Natural killer cell (primary cell): ENCODE data around the gene RBM38. TPM values are rescaled to one million over a fixed set of nuclear protein-coding genes. Genes with fewer than 3 reads are reported as not detected.

Experiments used
- ATAC-seq, 3 donors: fragments of 150-1000 bp in 2 of 3; fragments of 200-7000 bp in 1 of 3; cut with Tn5 transposase; 1 replicate in 1 of 3; 2 replicates in 2 of 3; pipeline ENCODE4 v1.10.0; 2021; ENCODE audit warnings: mild to moderate bottlenecking in 2 of 3, moderate library complexity in 2 of 3
- DNase-seq, 2 donors: peaks; one replicate each; pipeline versions ENCODE4 v3.0.0 to v3.0.0-alpha.2; 2013 to 2021; ENCODE audit warnings: mixed read lengths in 1 of 2
- H3K27ac ChIP-seq: one replicate; pipeline ENCODE4 v1.5.1; 2013; ENCODE audit warnings: mild to moderate bottlenecking, low read length
- H3K27me3 ChIP-seq: one replicate; pipeline ENCODE4 v1.6.1; 2013; ENCODE audit warnings: low read length; ENCODE audit not compliant: control insufficient read depth, insufficient read depth
- H3K36me3 ChIP-seq: one replicate; pipeline ENCODE4 v1.6.1; 2013; ENCODE audit warnings: low read length; ENCODE audit not compliant: control insufficient read depth, insufficient read depth
- H3K4me1 ChIP-seq: one replicate; pipeline ENCODE4 v1.6.1; 2013; ENCODE audit warnings: low read length; ENCODE audit not compliant: control insufficient read depth, insufficient read depth
- H3K4me3 ChIP-seq: one replicate; pipeline ENCODE4 v1.5.1; 2013; ENCODE audit warnings: low read length
- H3K9me3 ChIP-seq: one replicate; pipeline ENCODE4 v1.6.1; 2013; ENCODE audit warnings: low read length; ENCODE audit not compliant: control insufficient read depth, insufficient read depth
- H3K27ac Mint-ChIP-seq, 2 donors: one replicate each; pipeline ENCODE4 v1.8.0; 2022; ENCODE audit warnings: mild to moderate bottlenecking in 2 of 2, mixed read lengths in 2 of 2, moderate library complexity in 1 of 2
- H3K27me3 Mint-ChIP-seq, 2 donors: one replicate each; pipeline ENCODE4 v1.8.0; 2022; ENCODE audit warnings: low read depth in 2 of 2, mixed read lengths in 2 of 2
- H3K36me3 Mint-ChIP-seq: one replicate; pipeline ENCODE4 v1.8.0; 2022; ENCODE audit warnings: mixed read lengths
- H3K4me1 Mint-ChIP-seq, 2 donors: one replicate each; pipeline ENCODE4 v1.8.0; 2022; ENCODE audit warnings: mixed read lengths in 2 of 2
- H3K4me3 Mint-ChIP-seq: one replicate; pipeline ENCODE4 v1.8.0; 2022; ENCODE audit warnings: mild to moderate bottlenecking, moderate library complexity, mixed read lengths
- H3K9me3 Mint-ChIP-seq, 2 donors: one replicate each; pipeline ENCODE4 v1.8.0; 2022; ENCODE audit warnings: mixed read lengths in 2 of 2
- WGBS: methylation state at CpG from one replicate; pipeline ENCODE4 v1.1.7; 2013; ENCODE audit warnings: missing lambda C conversion rate; ENCODE audit not compliant: insufficient coverage; 5-methylcytosine and 5-hydroxymethylcytosine counted together
- intact Hi-C: fragments of 100-400 bp; cut with micrococcal nuclease; formaldehyde crosslinking; loops from one replicate; pipeline ENCODE4 v1.14.2; 2022
- total RNA-seq, 4 donors: library from RNA; stranded (reverse); fragments of 120-200 nt in 1 of 4; gene quantifications; one replicate each; pipeline versions ENCODE4 v1.2.3 to v1.2.4, GENCODE V29; 2013 to 2022
- TF ChIP-seq, protein P1 (sequence below): fragments of 200-600 bp; IDR thresholded peaks from one replicate; pipeline ENCODE4 v1.8.0; 2022; ENCODE audit warnings: antibody characterized with exemption

Gene RBM38
- total RNA-seq, 3 donors from 2014 or later (not counting 1 experiment from before 2014, with no cell fraction given) = 217 to 392 (median 264) TPM

DNA sequence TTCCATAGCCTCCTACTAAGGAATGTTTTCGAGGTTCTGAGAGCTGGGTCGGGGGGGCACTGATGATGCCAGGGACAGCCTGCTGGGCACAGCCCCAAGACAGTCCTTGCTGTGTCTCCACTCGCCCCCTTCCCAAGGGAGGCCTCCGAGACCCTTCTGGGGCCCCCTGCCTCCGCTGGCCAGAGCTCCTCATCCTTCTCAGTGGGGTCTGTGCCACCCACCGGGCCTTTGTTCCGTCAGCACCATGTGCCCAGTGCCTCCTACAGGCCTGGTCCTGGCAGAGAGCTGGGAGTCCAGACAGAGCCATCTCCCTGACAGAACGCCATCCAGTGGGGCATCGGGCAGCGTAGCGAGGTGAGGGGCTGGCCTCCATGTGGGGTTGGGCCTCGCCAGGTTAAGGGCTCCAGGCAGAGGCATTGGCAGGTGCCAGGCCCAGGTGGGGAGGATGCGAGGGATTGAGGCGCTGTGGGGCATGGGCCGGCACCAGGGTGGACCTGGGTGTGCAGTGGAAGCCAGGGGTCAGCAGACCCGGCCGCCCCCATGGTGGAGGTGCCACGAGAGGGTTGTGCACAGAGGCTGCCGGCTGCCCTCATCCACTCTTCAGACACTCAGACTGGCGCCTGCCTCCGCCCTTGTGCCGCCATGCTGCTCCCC is 13.3 kb downstream of the RBM38 start:
- H3K4me3 ChIP-seq = no peak overlapping the region
- no peaks in the 10 kb centered on the region for H3K9me3 ChIP-seq
- H3K27me3 Mint-ChIP-seq = no peaks in the 10 kb centered on the region
- H3K27me3 ChIP-seq = no peaks in the 10 kb centered on the region
- no peak for DNase-seq
- ATAC-seq = no peak
- no peaks in the 10 kb centered on the region for H3K36me3 Mint-ChIP-seq
- H3K4me3 Mint-ChIP-seq = peak overlapping the region; percentile 42
- H3K36me3 ChIP-seq = peaks cover 92% of the 10 kb centered on the region
- H3K27ac Mint-ChIP-seq = peak overlapping the region; percentile 78 to 97
- intact Hi-C loops = no loop called here
- no peak overlapping the region for H3K27ac ChIP-seq
- 97% methylated on average over 22 of the region's 22 CpGs for WGBS
- no peaks in the 10 kb centered on the region for H3K9me3 Mint-ChIP-seq
- TF ChIP-seq, protein P1, sequence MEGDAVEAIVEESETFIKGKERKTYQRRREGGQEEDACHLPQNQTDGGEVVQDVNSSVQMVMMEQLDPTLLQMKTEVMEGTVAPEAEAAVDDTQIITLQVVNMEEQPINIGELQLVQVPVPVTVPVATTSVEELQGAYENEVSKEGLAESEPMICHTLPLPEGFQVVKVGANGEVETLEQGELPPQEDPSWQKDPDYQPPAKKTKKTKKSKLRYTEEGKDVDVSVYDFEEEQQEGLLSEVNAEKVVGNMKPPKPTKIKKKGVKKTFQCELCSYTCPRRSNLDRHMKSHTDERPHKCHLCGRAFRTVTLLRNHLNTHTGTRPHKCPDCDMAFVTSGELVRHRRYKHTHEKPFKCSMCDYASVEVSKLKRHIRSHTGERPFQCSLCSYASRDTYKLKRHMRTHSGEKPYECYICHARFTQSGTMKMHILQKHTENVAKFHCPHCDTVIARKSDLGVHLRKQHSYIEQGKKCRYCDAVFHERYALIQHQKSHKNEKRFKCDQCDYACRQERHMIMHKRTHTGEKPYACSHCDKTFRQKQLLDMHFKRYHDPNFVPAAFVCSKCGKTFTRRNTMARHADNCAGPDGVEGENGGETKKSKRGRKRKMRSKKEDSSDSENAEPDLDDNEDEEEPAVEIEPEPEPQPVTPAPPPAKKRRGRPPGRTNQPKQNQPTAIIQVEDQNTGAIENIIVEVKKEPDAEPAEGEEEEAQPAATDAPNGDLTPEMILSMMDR = no peak
- peaks cover 95% of the 10 kb centered on the region for H3K4me1 ChIP-seq
- peaks cover 56 to 89% of the 10 kb centered on the region in 2 donors for H3K4me1 Mint-ChIP-seq

DNA sequence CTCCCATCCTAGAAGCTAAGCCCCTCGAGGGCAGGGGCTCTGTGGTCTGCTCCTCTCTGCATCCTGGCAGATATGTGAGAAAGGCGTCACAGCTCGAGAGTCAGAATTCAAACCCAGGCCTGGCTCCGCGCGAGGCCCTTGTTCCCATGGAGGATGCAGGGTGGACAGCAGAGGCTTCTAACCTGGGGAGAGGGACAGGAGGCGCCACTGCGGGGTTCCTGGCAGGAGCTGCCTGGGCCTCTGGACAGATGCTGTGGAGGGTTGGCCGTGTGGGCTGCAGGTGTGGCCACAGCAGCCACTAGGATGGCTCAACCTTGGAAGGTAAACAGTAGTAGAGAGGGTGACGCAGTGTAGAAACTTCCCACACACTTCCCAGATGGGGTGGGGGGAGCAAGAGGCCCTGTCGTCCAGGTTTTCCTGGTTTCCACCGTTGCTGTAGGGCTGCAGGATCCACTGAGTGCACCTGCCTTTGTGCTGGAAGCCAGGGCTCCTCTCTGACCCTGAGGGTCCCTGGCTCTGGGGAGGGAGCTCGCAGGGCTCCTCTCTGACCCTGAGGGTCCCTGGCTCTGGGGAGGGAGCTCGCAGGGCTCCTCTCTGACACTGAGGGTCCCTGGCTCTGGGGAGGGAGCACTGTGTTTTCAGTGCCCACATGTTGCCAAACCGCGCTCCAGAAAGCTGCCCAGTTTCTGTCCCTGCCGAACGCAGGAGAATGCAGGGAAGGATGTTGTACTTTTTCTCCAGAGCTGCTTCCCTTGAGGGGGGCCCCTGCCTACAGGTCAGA is 14.2 kb downstream of the RBM38 start:
- Mint-ChIP-seq H3K36me3 (no peaks in the 10 kb centered on the region), H3K27ac (peak overlapping the region; percentile 78 to 97), H3K27me3 (no peaks in the 10 kb centered on the region), H3K4me3 (peak overlapping the region; percentile 42), H3K4me1 (peaks cover 55 to 89% of the 10 kb centered on the region in 2 donors), H3K9me3 (no peaks in the 10 kb centered on the region)
- no peak overlapping the region for H3K27ac ChIP-seq
- DNase-seq (no peak), ATAC-seq (no peak)
- TF ChIP-seq, protein P1 = no peak
- peaks cover 89% of the 10 kb centered on the region for H3K4me1 ChIP-seq
- H3K36me3 ChIP-seq = peaks cover 89% of the 10 kb centered on the region
- no peaks in the 10 kb centered on the region for H3K9me3 ChIP-seq
- no peak overlapping the region for H3K4me3 ChIP-seq
- intact Hi-C loops = loop anchor here (2.0 kb wide), 1 partner anchor 13 kb away; no protein-coding TSS in a partner anchor
- WGBS = 95% methylated on average over 16 of the region's 18 CpGs
- H3K27me3 ChIP-seq = no peaks in the 10 kb centered on the region

DNA sequence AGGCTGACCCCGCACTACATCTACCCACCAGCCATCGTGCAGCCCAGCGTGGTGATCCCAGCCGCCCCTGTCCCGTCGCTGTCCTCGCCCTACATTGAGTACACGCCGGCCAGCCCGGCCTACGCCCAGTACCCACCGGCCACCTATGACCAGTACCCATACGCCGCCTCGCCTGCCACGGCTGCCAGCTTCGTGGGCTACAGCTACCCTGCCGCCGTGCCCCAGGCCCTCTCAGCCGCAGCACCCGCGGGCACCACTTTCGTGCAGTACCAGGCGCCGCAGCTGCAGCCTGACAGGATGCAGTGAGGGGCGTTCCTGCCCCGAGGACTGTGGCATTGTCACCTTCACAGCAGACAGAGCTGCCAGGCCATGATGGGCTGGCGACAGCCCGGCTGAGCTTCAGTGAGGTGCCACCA is 16.4 kb downstream of the RBM38 start:
- no peaks in the 10 kb centered on the region for H3K27me3 Mint-ChIP-seq
- H3K36me3 ChIP-seq = peaks cover 70% of the 10 kb centered on the region
- H3K4me3 Mint-ChIP-seq = peak overlapping the region; percentile 62
- 71% methylated on average over 29 of the region's 29 CpGs for WGBS
- peak overlapping the region; percentile 79 to 84 for H3K27ac Mint-ChIP-seq
- H3K9me3 Mint-ChIP-seq = no peaks in the 10 kb centered on the region
- peaks cover 49 to 87% of the 10 kb centered on the region in 2 donors for H3K4me1 Mint-ChIP-seq
- peaks cover 81% of the 10 kb centered on the region for H3K4me1 ChIP-seq
- no peak overlapping the region for H3K4me3 ChIP-seq
- intact Hi-C loops = loop anchor here (1.0 to 2.0 kb wide), 2 partner anchors 8 to 15 kb away; no protein-coding TSS in a partner anchor
- H3K36me3 Mint-ChIP-seq = no peaks in the 10 kb centered on the region
- no peaks in the 10 kb centered on the region for H3K9me3 ChIP-seq
- H3K27ac ChIP-seq = no peak overlapping the region
- no peaks in the 10 kb centered on the region for H3K27me3 ChIP-seq
- ATAC-seq (peak; percentile 44 to 59 (median 52)), DNase-seq (peak; percentile 44 to 52)
- TF ChIP-seq, protein P1 = no peak
